ENCODE measurements around the gene PARD3B. TPM values are rescaled to one million over a fixed set of nuclear protein-coding genes. Genes with fewer than 3 reads are reported as not detected.
A peak's percentile ranks its signal among the peaks of the same experiment; 100 is the strongest.

PARD3B gene
- total RNA-seq, 1 donor from 2014 or later: 1.6 TPM

DNA sequence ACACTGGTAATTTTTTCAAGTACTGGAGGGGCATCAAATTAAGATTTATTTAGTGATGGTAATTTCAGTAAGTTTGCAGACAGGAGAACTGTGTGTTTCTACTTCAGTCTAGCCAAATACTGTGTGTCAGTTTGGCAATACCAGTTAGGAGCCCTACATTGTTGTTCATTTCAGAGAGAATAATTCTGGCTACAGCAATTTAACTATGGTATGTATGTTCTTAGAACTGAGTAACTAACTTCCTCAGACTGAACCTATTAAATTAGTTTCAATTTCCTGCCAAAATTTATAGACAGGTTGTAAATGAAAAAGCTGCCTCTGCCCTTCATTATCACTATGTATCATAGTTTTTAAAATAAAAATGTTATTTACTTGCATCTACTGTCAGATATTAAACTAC lies 332.4 kb downstream of the PARD3B start:
- TF ChIP-seq, protein P1, sequence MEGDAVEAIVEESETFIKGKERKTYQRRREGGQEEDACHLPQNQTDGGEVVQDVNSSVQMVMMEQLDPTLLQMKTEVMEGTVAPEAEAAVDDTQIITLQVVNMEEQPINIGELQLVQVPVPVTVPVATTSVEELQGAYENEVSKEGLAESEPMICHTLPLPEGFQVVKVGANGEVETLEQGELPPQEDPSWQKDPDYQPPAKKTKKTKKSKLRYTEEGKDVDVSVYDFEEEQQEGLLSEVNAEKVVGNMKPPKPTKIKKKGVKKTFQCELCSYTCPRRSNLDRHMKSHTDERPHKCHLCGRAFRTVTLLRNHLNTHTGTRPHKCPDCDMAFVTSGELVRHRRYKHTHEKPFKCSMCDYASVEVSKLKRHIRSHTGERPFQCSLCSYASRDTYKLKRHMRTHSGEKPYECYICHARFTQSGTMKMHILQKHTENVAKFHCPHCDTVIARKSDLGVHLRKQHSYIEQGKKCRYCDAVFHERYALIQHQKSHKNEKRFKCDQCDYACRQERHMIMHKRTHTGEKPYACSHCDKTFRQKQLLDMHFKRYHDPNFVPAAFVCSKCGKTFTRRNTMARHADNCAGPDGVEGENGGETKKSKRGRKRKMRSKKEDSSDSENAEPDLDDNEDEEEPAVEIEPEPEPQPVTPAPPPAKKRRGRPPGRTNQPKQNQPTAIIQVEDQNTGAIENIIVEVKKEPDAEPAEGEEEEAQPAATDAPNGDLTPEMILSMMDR (IDR thresholded peaks at IDR 0.05; ENCODE audit: insufficient read depth, low read length, severe bottlenecking): no peak
- DNase-seq (ENCODE audit: low read depth) (no peak), FAIRE-seq (no peak)
- Histone ChIP-seq H3K36me3 (ENCODE audit: control insufficient read depth, insufficient read depth, low read length) (no peaks in the 10 kb centered on the region), H3K4me3 (ENCODE audit: low read depth, low read length) (no peak overlapping the region), H3K27me3 (ENCODE audit: control insufficient read depth, insufficient read depth, low read length) (no peaks in the 10 kb centered on the region)

DNA sequence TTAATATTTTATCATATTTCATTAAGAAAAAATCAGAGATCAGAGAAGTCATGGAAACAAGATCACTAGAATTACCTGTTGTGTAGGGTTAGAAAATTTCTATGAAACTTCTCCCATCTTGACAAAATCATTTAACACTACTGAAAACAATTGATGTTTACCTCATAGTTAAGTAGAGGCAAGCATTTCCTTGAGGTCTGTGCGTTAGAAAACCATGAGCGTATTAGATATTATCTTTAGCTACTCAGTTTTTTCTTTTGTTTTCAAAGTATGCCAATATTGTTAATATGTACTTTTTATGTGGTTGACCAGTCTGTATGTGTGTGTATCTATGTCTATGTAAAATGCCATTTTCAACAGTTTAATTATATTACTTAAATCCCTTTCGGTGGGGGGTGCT lies 335.7 kb downstream of the PARD3B start:
- TF ChIP-seq, protein P1 (IDR thresholded peaks at IDR 0.05; ENCODE audit: insufficient read depth, low read length, severe bottlenecking): no peak
- Histone ChIP-seq H3K27me3 (ENCODE audit: control insufficient read depth, insufficient read depth, low read length) (no peaks in the 10 kb centered on the region), H3K4me3 (ENCODE audit: low read depth, low read length) (no peak overlapping the region), H3K36me3 (ENCODE audit: control insufficient read depth, insufficient read depth, low read length) (no peaks in the 10 kb centered on the region)
- FAIRE-seq (no peak), DNase-seq (ENCODE audit: low read depth) (no peak)

DNA sequence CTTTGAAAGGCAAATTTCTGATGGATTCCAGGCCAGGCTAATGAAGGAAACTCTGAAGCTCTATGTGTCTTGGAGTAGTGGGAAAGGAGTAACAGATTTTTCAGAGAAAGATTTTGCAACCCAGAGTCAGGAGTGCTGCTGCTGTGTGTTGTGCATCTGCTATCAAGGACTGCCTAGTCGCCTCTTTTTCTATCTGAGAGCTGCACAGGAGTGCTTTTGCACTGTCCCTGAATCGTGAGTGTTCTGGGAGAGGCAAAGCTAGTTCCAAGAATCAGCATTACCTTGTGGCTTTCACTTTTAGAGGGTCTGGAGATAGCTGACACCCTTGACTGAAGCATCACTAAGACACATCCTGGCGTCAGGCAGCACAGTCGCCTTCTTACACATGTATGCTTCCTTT lies 336.4 kb downstream of the PARD3B start:
- TF ChIP-seq, protein P1 (IDR thresholded peaks at IDR 0.05; ENCODE audit: insufficient read depth, low read length, severe bottlenecking): no peak
- FAIRE-seq (peak; percentile 47), DNase-seq (ENCODE audit: low read depth) (no peak)
- H3K36me3 ChIP-seq (ENCODE audit: control insufficient read depth, insufficient read depth, low read length): no peaks in the 10 kb centered on the region
- H3K4me3 ChIP-seq (ENCODE audit: low read depth, low read length): no peak overlapping the region
- no peaks in the 10 kb centered on the region for H3K27me3 ChIP-seq (ENCODE audit: control insufficient read depth, insufficient read depth, low read length)

DNA sequence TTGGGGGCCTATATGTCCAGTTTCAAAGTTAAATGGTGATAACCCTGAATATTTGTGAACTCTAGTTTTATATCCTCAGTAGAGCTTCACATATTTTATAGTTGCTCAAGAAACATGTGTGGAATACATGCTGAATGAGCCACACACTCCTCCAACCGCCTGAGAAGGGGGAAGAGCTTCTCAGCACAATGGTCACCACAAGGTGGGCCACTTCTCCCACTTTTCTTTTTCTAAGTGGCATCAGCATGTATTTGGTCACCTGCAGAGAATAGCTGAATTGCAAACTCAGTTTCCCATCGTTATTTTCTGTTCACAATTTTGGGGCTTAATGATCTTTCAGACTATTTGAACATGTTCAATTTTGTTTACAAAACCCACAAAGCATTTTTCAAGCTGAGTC lies 340.5 kb downstream of the PARD3B start:
- no peak overlapping the region for H3K4me3 ChIP-seq (ENCODE audit: low read depth, low read length)
- TF ChIP-seq, protein P1 (IDR thresholded peaks at IDR 0.05; ENCODE audit: insufficient read depth, low read length, severe bottlenecking): no peak
- FAIRE-seq: no peak

DNA sequence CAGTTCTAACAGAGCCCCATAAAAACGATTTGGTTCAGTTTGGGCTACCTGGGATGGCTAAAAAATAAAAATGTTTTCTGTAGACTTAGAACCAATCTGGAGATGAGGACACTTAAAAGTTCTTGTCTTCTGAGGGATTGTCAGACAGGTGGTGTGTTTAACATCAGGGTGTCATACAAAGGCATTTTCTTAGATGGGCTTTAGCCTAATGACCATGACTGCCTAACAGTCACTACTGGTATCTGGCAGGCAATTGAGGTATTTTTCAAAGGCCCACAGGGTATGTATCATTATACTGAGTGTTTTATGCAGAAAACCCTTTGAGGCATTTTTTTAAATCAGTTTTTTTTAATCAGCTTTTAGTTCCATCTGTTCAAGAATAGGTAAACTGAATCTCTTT lies 341.4 kb downstream of the PARD3B start:
- no peak for DNase-seq (ENCODE audit: low read depth)
- no peak overlapping the region for H3K4me3 ChIP-seq (ENCODE audit: low read depth, low read length)

More for the DNA sequence above, 340.5 kb downstream of the PARD3B start:
- DNase-seq (ENCODE audit: low read depth): no peak
- Histone ChIP-seq H3K36me3 (ENCODE audit: control insufficient read depth, insufficient read depth, low read length) (no peaks in the 10 kb centered on the region), H3K27me3 (ENCODE audit: control insufficient read depth, insufficient read depth, low read length) (no peaks in the 10 kb centered on the region)

DNA sequence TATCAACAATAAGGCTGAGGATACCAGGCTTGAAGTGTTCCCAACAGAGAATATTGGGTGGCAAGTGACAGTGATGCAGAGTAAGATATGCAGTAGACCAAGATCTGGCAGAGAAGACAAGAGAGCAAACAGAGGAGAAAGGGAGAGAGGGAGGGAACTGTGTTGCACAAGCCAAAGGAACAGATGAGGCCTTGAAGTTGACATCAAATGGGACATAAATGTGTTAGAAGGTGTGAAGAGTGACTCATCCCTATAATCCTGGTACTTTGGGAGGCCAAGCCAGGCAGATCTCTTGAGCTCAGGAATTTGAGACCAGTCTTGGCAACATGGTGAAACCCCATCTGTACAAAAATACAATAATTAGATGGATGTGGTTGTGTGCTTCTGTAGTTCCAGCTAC lies 342.9 kb downstream of the PARD3B start:
- TF ChIP-seq, protein P1 (IDR thresholded peaks at IDR 0.05; ENCODE audit: insufficient read depth, low read length, severe bottlenecking): no peak
- H3K36me3 ChIP-seq (ENCODE audit: control insufficient read depth, insufficient read depth, low read length): no peaks in the 10 kb centered on the region
- no peak for FAIRE-seq
- no peak overlapping the region for H3K4me3 ChIP-seq (ENCODE audit: low read depth, low read length)
- DNase-seq (ENCODE audit: low read depth): no peak
- no peaks in the 10 kb centered on the region for H3K27me3 ChIP-seq (ENCODE audit: control insufficient read depth, insufficient read depth, low read length)

More for the DNA sequence above, 341.4 kb downstream of the PARD3B start:
- H3K27me3 ChIP-seq (ENCODE audit: control insufficient read depth, insufficient read depth, low read length): no peaks in the 10 kb centered on the region
- TF ChIP-seq, protein P1 (IDR thresholded peaks at IDR 0.05; ENCODE audit: insufficient read depth, low read length, severe bottlenecking): no peak
- FAIRE-seq: no peak
- no peaks in the 10 kb centered on the region for H3K36me3 ChIP-seq (ENCODE audit: control insufficient read depth, insufficient read depth, low read length)

Measured in bronchial epithelial cell (primary cell).